Stromal cell of bone marrow (primary cell): ENCODE results near the gene ZFP37.
"Not testable (repeated sequence)": the region's sequence is repeated elsewhere in the genome, so short reads cannot be mapped to it uniquely, and the experiment has no call there.

Experiments
- DNase-seq: peaks from one replicate; pipeline ENCODE4 v3.0.0-alpha.2; 2012; ENCODE audit warnings: low read depth

Gene ZFP37

DNA sequence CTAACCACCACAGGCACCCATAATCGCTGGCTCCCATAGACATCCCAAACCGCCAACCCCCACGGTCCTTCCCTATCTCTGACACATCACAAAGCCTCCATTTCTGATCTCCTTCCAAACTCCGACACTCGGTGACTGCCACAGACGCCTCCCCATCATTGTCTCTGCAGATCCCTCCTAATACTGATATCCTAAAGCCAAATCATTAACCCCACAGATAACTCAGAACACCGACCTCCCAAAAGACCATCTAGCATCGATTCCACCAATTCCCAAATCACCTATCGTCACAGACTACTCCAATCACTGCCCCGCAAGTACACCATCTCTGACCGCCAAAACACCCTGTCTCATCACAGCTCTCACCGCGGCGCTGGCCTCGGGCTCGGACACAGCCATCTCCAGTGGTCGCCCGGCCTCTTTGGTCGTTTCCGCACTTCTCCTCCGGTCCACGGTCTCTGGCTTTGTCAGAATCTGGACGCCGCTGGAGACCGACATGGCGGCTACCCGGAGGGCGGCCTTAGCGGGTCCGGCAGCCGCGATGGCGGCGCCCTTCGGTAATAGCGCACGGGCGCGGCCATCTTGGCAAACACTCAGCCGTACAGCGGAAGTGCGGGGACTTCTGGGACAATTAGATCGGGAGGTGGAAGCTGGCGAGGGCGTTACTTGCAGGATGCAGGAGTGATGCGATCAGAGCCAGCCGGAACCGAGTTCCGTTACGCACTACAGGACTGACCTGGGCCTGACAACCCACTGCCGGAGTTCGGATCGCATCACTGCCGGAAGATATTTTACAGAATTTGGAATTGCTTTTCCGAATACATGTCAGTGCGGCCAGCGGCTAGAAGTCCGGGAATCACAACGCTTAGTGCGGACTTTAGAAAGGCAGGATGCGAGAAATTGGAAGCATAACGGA, at the start of gene ZFP37:
Gene ZFP37, minus strand, starts transcription at position 534 of the 916 bp plus-strand sequence. Its CDS starts 36 bp downstream, at position 498.
- DNase-seq = peak; percentile 90

DNA sequence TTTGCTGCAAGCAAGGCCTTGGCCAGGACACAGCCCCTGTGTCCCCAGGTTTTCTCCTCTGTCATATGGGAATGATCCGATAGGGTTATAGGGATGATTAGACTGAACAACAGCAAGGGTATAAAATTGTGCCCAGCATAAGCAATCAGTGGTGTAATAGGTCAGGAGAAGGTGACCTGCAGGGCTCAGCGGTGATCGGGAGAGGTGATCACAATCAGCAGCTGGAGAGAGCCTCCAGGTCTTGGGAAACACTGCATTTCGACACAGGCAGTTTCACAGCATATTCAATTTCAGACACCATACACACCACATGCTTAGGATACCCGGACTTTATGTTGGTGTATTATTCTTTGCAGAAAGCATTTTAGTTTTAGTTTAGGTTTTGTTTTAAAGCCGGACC, 48.8 kb upstream of the ZFP37 start:
- DNase-seq = not testable (repeated sequence)

DNA sequence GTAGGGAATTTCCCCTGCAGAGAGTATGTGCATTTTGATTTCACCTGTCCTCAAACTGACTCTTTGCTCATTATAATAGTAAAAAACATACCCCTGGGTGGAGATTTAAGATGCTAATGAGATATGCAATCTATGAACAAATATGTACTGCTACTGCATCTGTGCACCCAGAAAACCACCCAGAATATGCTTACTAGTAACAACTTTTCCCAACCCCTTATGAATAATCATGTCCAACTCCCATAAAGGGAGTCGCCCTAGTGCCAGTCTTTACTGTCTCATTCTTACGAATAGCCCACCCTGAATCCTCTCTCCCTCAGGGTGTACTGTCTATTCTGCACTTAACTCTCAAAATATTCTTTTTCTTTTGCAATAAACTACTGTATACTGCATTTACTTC, 39.0 kb upstream of the ZFP37 start:
- DNase-seq = no peak

DNA sequence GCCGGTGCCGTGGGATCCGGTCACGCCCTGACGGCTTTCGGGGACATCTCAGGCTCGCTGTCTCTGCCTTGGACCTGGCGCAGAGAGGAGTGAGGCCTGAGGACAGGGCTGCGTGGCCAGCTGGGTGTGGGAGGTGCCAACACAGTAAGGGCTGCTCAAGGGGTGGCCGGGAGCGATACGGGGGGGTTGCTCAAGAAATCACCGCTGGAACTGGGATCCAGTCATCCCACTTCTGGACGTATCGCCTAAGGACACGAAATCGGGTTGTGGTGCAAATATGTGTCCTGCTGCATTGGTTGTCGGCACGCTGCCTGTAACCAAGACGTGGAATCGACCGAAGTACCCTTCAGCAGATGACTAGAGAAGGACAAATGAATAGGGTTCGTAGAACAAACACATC, 33.4 kb upstream of the ZFP37 start:
- DNase-seq = not testable (repeated sequence)

DNA sequence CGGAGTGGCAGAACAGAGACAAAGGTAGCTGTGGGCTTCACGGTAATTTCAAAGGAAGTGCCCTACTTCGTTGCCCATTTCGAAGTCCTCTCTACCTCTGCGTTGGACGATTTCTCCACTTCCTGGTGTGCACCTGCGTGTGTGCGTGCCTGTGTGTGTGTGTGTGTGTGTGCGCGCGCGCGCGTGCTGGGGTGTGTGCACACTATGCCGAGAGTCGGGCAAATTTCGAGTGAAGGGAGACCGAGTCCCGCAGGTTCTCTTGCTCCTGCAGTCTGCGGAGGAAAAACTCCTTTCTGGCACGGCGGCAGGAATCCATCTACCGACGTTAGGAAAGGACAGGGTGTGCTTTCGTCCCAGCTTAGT, 32.6 kb upstream of the ZFP37 start:
- not testable (repeated sequence) for DNase-seq

DNA sequence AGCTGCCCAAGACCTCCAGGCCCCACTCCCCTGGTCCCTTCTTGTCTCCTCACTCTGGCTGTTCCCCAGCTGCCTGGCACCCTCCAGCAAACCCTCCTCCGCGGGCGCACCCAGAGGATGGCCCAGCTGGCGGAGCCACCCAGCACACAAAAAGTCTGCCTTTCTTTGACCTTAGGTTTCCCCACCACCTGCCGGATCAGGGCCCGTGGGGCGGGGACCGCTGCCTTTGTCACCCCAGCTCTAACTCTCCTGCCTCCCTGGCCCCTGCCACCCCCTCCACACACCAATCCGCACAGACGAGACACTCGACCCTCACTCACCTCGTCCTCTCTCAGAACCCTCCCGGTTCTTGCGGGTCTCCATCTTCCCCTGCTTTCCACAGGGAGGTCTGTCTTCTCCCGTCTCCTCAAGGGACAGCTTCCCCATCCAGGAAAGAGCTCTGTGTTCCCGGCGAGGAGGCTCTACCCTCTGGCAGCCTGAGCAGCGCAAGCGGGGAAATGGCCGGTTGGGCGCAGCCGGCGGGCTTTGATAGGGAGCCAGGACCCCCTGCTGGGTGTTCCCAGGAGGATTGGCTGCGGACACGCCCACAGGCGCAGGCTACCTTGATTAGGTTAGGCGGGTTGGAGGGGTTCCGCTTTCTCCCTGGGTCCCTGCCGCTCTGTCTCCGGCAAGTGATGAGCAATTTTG, 32.1 kb upstream of the ZFP37 start:
- not testable (repeated sequence) for DNase-seq

DNA sequence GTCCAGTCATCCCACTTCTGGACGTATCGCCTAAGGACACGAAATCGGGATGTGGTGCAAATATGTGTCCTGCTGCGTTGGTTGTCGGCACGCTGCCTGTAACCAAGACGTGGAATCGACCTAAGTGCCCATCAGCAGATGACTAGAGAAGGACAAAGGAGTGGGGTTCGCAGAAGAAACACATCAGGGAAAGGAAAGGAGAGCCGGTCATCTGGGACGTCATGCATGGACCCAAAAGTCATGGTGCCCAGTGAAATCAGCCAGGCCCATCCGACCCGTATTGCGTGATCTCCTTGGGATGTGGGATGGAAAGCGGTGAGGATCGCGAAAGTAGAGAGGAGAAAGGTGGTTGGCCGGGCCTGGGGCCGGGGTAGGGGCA, 6.4 kb upstream of the ZFP37 start:
- not testable (repeated sequence) for DNase-seq

DNA sequence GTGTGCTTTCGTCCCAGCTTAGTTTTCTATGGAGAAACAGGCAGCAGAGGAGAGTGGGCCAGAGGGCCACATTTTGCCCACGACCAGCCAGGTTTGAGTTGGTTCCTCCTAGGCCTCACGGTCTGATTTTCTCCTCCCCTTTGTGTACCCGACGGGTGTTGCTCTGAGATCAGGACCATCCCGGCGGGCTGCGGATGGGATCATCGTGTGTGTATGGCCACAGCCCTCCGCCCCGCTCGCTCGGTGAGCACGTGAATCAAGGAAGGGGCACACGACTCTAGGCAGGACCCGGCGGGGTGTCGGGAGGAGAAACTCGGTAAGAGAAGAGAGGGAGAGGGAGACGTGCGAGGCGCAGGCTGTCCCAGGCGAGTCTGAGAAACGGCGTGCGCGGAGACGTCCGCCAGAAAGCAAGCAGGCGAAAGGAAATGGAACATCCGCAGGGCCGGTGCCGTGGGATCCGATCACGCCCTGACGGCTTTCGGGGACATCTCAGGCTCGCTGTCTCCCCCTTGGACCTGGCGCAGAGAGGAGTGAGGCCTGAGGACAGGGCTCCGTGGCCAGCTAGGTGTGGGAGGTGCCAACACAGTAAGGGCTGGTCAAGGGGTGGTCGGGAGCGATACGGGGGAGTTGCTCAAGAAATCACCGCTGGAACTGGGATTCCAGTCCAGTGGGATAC, 5.9 kb upstream of the ZFP37 start:
- DNase-seq = not testable (repeated sequence)

DNA sequence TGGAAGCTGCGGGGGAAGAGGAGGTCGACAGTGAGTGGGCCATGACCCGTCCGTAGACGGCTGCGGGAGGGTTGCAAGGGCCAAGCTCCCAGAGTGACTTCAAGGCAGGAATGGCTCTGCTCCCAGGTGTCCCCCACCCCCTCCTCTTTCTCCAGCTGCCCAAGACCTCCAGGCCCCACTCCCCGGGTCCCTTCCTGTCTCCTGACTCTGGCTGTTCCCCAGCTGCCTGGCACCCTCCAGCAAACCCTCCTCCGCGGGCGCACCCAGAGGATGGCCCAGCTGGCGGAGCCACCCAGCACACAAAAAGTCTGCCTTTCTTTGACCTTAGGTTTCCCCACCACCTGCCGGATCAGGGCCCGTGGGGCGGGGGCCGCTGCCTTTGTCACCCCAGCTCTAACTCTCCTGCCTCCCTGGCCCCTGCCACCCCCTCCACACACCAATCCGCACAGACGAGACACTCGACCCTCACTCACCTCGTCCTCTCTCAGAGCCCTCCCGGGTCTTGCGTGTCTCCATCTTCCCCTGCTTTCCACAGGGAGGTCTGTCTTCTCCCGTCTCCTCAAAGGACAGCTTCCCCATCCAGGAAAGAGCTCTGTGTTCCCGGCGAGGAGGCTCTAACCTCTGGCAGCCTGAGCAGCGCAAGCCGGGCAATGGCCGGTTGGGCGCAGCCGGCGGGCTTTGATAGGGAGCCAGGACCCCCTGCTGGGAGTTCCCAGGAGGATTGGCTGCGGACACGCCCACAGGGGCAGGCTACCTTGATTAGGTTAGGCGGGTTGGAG, 4.7 kb upstream of the ZFP37 start:
- not testable (repeated sequence) for DNase-seq

DNA sequence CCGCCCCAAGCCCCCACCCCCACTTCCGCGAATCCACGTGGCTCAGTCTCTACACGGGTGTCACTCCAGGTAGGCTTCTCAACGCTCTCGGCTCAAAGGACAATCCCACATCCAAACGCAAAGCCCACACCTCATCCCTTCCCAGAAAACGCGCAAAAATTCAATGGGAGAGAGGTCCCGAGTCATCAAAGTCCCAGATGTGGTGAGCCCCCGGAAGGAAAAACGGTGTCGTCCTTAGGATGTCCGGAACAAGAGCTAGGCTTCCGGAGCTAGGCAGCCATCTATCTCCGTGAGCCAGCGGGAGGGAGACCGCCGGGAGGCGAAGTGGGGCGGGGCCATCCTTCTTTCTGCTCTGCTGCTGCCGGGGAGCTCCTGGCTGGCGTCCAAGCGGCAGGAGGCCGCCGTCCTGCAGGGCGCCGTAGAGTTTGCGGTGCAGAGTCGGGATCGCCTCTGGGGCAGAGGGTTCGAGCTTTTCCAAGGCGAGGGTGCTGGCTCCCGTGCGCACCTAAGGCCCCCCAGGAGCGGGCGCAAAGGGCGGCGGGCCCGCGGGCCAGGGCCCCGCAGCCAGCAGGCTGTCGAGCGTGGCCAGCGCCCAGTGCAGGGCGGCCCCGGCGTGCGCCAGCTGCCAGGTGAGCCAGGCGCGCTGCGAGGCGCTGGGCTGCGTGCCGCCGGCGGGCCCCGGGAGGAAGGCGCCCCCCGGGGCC, 3.2 kb upstream of the ZFP37 start:
- DNase-seq = not testable (repeated sequence)

DNA sequence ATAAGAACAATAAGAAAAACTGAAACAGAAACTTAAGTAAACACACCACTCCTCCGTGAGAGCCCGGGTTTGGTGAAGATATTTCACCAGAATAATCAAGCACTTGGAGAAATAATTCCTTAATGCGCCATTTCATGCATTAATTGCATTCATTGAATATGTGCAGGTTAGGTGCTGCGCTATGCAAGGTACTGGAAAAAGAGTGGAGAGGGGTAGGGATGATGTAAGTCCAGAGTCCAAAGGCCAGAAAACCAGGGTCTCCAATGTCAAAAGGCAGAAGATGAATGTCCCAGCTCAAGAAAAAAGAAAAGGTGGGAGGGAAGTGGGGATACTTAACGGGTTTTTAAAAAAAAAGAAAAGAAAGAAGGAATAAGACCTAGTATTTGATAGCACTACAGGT, 669 bp upstream of the ZFP37 start:
- DNase-seq = no peak

DNA sequence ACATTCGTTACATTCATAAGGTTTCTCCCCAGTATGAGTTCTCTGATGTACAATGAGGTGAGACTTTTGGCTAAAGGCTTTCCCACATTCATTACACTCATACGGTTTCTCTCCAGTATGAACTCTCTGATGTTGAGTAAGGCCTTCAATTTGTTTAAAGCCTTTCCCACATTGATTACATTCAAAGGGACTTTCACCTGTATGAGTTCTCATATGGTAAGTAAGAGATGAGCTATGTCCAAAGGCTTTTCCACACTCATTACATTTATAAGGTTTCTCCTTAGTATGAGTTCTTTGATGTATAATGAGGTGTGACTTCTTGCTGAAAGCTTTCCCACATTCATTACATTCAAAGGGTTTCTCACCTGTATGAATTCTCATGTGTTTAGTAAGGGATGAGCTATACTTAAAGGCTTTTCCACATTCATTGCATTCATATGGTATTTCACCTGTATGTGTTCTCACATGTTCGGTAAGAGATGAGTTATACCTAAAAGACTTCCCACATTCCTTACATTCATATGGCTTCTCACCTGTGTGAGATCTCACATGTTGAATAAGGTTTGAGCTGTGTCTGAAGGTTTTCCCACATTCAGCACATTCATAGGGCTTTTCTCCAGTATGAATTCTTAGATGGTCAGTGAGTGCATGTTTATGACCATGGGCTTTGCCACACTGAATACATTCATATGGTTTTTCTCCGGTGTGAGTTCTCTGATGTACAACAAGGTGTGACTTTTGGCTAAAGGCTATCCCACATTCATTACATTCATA, 13.5 kb downstream of the ZFP37 start:
- DNase-seq = no peak

DNA sequence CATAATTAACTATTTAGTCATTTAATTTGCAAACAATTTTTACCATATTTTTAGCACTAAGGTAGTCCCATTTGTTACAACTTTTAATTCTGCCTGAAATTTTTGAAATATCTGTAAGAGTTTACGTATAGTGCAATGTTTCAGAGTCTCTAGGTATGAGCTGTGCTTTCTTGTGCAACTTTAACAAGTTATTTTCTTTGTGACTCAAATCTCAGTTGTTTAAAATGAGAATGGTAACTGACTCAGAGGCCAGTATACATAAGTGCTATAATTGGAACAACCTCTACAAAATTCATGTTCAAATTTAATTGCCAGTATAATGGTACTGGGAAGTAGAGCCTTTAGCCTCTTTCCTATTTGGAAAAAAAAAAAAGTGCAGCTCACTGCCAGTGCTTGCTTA, 30.3 kb downstream of the ZFP37 start:
- no peak for DNase-seq

DNA sequence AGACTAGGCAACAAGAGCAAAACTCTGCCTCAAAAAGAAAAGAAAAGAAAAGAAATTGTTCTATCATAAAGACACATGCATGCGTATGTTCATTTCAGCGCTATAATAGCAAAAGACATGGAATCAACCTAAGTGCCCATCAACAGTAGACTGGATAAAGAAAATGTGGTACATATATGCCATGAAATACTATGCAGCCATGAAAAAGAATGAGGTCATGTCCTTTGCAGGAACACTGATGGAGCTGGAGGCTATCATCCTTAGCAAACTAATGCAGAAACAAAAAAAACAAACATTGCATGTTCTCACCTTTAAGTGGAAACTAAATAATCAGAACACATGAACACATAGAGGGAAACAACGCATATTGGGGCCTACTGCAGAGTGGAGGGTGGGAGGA, 38.3 kb downstream of the ZFP37 start:
- no peak for DNase-seq

DNA sequence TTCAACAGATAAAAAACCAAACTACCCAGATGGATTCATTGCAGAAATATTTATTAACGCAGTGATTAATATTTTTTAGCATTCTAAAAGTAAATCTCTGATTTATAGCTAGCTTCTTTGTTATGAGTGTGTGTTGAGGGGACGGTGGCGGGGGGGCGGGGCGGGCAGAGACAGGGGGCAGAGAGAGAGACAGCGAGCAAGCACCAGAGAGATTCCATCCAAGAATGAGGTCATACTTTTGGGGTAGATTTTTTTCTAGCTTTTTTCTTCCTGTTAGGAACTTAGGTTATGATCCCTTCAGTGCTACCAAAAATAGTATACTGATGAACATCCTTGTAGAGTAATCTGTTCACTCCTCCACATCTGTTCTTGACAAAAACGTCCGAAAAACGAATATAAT, 44.0 kb downstream of the ZFP37 start:
- DNase-seq = no peak

DNA sequence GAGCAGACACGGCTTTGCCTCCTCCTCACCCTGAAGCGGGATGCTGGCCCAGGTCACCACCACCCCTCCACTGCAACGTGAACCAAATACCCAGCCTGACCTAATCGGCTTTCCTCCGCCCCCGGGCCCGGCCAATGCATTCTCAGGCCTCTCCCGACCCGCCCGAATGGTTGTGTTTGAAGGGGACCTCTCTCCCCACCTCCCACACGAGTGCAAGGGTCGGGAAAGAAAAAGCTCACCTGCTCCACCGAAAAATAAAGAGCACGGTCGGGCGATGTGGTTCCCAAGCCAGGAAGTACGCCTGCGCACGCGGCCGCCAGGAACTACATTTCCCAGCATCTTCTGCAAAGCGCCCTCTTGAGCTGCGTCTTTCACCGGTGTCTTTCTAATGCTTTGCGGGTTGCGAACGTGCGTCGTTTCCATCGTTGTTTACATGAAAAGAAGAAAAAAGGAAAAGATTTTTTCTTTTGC, 44.6 kb downstream of the ZFP37 start, which contains the start of gene ZNF883:
Gene ZNF883, minus strand, starts transcription at position 282 of the 471 bp plus-strand sequence.
- peak; percentile 26 for DNase-seq

DNA sequence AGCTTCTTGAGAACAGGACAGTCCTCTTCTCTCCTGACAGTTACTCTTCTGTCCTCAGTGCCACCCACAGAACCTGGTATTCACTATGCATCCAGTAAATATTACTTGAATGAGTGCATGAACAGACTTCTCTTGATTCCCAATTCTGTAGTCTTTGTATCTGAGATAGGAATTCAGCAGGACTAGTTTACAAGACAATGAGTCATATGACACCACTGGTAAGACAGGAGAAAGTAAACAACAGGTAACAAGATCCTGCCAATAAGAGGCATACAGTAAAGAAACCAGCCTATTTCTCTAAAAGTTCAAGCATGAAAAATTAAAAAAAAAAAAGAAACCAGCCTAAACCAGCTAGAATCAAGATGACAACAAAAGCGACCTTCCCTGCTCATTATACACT, 50.7 kb downstream of the ZFP37 start:
- no peak for DNase-seq

DNA sequence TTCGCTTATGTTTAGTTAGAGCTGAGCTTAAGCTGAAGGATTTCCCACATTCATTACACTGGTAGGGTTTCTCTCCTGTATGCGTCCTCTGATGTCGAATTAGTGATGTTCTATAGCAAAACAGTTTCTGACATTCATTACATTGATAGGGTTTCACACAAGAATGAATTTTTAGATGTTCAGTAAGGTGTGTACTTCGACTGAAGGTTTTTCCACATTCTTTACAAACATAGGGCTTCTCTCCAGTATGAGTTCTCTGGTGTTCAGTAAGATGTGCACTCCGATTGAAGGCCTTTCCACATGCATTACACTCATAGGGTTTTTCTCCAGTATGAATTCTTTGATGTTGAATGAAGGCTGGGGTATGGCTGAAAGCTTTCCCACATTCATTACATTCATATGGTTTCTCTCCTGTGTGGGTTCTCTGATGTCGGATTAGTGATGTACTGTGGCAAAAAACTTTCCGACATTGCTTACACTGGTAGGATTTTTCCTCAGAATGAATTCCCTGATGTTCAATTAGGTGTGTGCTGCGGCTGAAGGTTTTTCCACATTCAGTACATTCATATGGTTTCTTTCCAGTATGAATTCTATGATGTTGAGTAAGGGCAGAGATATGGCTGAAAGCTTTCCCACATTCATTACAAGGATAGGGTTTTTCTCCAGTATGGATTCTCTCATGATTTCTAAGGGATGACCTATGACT, 59.1 kb downstream of the ZFP37 start:
- no peak for DNase-seq
